Measurements from ENCODE around the gene LY6G5B. TPM values are rescaled to one million over a fixed set of nuclear protein-coding genes. Genes with fewer than 3 reads are reported as not detected.
"Not testable (repeated sequence)": the region's sequence is repeated elsewhere in the genome, so short reads cannot be mapped to it uniquely, and the experiment has no call there.

Gene LY6G5B
- total RNA-seq, 4 donors from 2014 or later: 0.19 to 2.7 (median 0.60) TPM; not detected in 1

DNA sequence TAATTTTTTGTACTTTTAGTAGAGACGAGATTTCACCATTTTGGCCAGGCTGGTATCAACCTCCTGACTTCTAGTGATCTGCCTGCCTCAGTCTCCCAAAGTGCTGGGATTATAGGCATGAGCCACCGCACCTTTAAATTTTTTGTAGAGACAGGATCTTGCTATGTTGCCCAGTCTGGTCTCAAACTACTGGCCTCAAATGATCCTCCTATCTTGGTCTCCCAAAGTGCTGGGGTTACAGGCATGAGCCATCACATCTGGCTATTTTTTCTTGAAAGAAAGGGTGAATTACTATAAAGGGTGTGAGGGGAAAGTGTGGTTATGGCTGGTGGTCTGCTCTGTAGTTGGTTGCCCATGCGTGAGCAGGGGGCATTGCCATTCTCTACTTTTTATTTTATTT is 38.4 kb downstream of the LY6G5B start:
- intact Hi-C loops (cut with DNase I; ENCODE audit: low total_unique reads) (no loop called here), in situ Hi-C loops (cut with MboI; ENCODE audit: low sequenced_read_pairs in 4 of 4) (no loop called here)
- no peaks in the 10 kb centered on the region for H3K27me3 ChIP-seq
- H3K4me1 ChIP-seq: peaks cover 3% of the 10 kb centered on the region in 2 donors
- no peak for TF ChIP-seq POLR2A (IDR thresholded peaks at IDR 0.05)
- TF ChIP-seq, protein P1, sequence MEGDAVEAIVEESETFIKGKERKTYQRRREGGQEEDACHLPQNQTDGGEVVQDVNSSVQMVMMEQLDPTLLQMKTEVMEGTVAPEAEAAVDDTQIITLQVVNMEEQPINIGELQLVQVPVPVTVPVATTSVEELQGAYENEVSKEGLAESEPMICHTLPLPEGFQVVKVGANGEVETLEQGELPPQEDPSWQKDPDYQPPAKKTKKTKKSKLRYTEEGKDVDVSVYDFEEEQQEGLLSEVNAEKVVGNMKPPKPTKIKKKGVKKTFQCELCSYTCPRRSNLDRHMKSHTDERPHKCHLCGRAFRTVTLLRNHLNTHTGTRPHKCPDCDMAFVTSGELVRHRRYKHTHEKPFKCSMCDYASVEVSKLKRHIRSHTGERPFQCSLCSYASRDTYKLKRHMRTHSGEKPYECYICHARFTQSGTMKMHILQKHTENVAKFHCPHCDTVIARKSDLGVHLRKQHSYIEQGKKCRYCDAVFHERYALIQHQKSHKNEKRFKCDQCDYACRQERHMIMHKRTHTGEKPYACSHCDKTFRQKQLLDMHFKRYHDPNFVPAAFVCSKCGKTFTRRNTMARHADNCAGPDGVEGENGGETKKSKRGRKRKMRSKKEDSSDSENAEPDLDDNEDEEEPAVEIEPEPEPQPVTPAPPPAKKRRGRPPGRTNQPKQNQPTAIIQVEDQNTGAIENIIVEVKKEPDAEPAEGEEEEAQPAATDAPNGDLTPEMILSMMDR (IDR thresholded peaks at IDR 0.05 in 4 of 5, conservative IDR thresholded peaks at IDR 0.05 in 1 of 5): no peak
- no peak overlapping the region for H3K4me3 ChIP-seq
- H3K36me3 ChIP-seq: no peaks in the 10 kb centered on the region
- no peak for ATAC-seq
- no peaks in the 10 kb centered on the region for H3K9me3 ChIP-seq
- no peak for DNase-seq
- no peak overlapping the region for H3K27ac ChIP-seq

DNA sequence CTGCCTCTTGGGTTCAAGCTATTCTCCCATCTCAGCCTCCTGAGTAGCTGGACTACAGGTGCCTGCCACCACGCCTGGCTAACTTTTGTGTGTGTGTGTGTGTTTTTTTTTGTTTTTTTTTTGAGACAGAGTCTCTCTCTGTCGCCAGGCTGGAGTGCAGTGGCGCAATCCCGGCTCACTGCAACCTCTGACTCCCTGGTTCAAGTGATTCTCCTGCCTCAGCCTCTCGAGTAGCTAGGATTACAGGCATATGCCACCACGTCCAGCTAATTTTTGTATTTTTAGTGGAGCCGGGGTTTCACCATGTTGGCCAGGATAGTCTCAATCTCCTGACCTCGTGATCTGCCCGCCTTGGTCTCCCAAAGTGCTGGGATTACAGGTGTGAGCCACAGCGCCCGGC is 39.4 kb downstream of the LY6G5B start:
- not testable (repeated sequence) for H3K4me3 ChIP-seq

DNA sequence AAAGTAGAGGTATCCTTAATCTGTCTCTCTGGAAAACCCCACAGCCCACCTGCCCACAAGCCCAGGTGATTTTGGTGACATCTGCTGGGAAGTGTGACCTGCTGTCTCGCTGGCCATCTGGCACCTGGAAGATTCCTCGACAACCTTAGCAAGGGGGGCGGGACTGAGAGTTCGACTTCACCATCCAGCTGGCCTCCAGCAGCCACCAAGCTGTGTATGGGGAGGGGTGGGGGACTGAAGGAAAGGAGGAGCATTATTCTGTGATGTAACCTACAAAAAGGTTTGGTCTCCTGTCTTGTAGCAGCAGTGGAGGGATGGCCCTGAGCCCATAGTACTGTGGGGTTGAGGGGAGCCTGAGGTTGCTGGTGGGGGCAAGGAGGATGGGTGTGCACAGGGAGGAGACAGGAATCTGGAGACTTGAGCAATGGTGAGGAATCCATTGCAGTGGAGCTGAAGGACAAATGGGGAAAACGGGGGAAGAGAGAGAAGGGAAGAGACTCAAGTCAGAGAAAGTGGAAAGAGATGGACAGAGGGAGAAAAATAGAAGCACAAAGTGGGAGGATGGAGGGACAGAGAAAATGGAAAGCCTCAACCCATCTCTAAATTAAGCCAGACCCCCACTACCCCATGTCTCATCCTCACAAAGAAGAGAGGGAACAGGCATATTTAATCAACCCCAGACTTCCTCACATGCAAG is 40.9 kb downstream of the LY6G5B start:
- intact Hi-C loops (cut with DNase I; ENCODE audit: low total_unique reads): no loop called here
- H3K27me3 ChIP-seq: no peaks in the 10 kb centered on the region
- H3K4me3 ChIP-seq: no peak overlapping the region
- DNase-seq: no peak
- in situ Hi-C loops (cut with MboI; ENCODE audit: low sequenced_read_pairs in 4 of 4): no loop called here
- H3K27ac ChIP-seq: no peak overlapping the region
- H3K9me3 ChIP-seq: no peaks in the 10 kb centered on the region
- no peak for ATAC-seq
- H3K36me3 ChIP-seq: no peaks in the 10 kb centered on the region
- TF ChIP-seq, protein P1 (IDR thresholded peaks at IDR 0.05 in 4 of 5, conservative IDR thresholded peaks at IDR 0.05 in 1 of 5): no peak
- no peak for TF ChIP-seq POLR2A (IDR thresholded peaks at IDR 0.05)
- H3K4me1 ChIP-seq: no peaks in the 10 kb centered on the region

More for the DNA sequence above, 39.4 kb downstream of the LY6G5B start:
- H3K9me3 ChIP-seq; in situ Hi-C loops (cut with MboI; ENCODE audit: low sequenced_read_pairs in 4 of 4); H3K27ac ChIP-seq; H3K27me3 ChIP-seq; DNase-seq; intact Hi-C loops (cut with DNase I; ENCODE audit: low total_unique reads); H3K36me3 ChIP-seq; ATAC-seq; H3K4me1 ChIP-seq: not testable (repeated sequence)

DNA sequence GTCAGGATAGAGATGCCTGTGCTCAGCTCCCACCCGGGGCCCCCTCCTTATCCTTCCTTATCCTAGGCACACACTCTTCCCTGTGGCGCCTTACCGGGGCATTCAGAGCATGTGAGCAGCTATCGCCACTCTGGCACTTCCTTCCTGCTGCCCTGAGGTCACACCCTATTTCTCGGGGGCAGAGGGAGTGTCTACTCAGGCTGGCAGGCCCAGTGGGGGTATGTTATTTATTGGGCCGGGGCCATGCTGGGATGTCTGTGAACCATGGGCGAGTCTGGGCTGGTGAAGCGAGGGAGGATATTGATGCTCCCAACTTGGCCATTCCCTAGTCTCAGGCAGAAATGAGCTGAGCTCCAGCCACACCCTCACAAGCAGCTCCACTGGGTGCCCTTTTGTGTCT is 41.5 kb downstream of the LY6G5B start:
- Histone ChIP-seq H3K4me1 (no peaks in the 10 kb centered on the region), H3K4me3 (no peak overlapping the region), H3K36me3 (no peaks in the 10 kb centered on the region), H3K27me3 (no peaks in the 10 kb centered on the region), H3K27ac (no peak overlapping the region), H3K9me3 (no peaks in the 10 kb centered on the region)
- intact Hi-C loops (cut with DNase I; ENCODE audit: low total_unique reads): no loop called here
- TF ChIP-seq POLR2A (IDR thresholded peaks at IDR 0.05): no peak
- TF ChIP-seq, protein P1 (IDR thresholded peaks at IDR 0.05 in 4 of 5, conservative IDR thresholded peaks at IDR 0.05 in 1 of 5): no peak
- ATAC-seq (no peak), DNase-seq (no peak)
- in situ Hi-C loops (cut with MboI; ENCODE audit: low sequenced_read_pairs in 4 of 4): no loop called here

DNA sequence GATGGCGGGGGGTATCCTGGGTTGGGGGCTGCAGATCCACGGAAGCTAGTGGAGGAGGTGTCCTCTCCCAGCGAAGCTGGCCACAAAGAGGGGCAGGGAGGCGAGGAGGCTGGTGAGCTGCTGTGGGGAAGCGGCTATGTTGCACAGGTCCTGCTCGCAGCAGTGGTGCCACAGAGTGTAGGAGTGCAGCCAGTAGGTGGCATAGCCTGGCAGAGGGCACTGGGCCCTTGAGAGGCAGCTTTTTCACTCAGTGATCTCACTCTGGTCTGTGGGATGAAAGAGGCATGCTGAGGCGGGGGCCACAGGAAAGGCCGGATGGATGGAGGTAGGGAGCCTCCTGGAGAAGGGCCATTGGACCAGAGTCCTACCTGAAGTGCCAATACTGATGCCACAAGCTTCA is 42.5 kb downstream of the LY6G5B start:
- H3K4me1 ChIP-seq: no peaks in the 10 kb centered on the region
- no peak for TF ChIP-seq POLR2A (IDR thresholded peaks at IDR 0.05)
- TF ChIP-seq, protein P1 (IDR thresholded peaks at IDR 0.05 in 4 of 5, conservative IDR thresholded peaks at IDR 0.05 in 1 of 5): no peak
- no peak overlapping the region for H3K4me3 ChIP-seq
- DNase-seq (no peak), ATAC-seq (no peak)
- H3K36me3 ChIP-seq: no peaks in the 10 kb centered on the region
- in situ Hi-C loops (cut with MboI; ENCODE audit: low sequenced_read_pairs in 4 of 4) (no loop called here), intact Hi-C loops (cut with DNase I; ENCODE audit: low total_unique reads) (no loop called here)
- no peak overlapping the region for H3K27ac ChIP-seq
- H3K27me3 ChIP-seq: no peaks in the 10 kb centered on the region
- no peaks in the 10 kb centered on the region for H3K9me3 ChIP-seq

Data from gastrocnemius medialis (tissue), 4 donors.